ENCODE results near the gene TMEM117.

The TMEM117 gene

GRCh38 chr12:44046732-44047417 is 211.0 kb downstream of the TMEM117 start:
- no peaks in the 10 kb centered on the region for H4K20me1 ChIP-seq (ENCODE audit: insufficient read depth, low read length)
- TF ChIP-seq CTCF (IDR thresholded peaks at IDR 0.05; ENCODE audit: low read length), result no peak
- no peak for TF ChIP-seq EZH2 (IDR thresholded peaks at IDR 0.05; ENCODE audit: borderline replicate concordance, low read length)
- no peak overlapping the region for H3K4me3 ChIP-seq (ENCODE audit: low read depth, low read length, poor library complexity, severe bottlenecking)
- H3K4me2 ChIP-seq (ENCODE audit: low read length), result no peak overlapping the region
- no peak overlapping the region for H3K9ac ChIP-seq (ENCODE audit: low read length)
- no peak overlapping the region for H2AFZ ChIP-seq (ENCODE audit: low read length)
- H3F3A ChIP-seq (ENCODE audit: insufficient read depth, low read length), result no peaks in the 10 kb centered on the region
- no peak overlapping the region for H3K27ac ChIP-seq (ENCODE audit: low read depth, low read length, poor library complexity, severe bottlenecking)
- H3K36me3 ChIP-seq (ENCODE audit: insufficient read depth, low read length), result no peaks in the 10 kb centered on the region
- H3K9me2 ChIP-seq (ENCODE audit: low read depth, low read length), result no peaks in the 10 kb centered on the region
- no peaks in the 10 kb centered on the region for H3K9me3 ChIP-seq (ENCODE audit: low read length)
- H3K27me3 ChIP-seq (ENCODE audit: insufficient read depth, low read length), result no peaks in the 10 kb centered on the region
- no peaks in the 10 kb centered on the region for H3K4me1 ChIP-seq (ENCODE audit: insufficient read depth, low read length, severe bottlenecking)
- no peaks in the 10 kb centered on the region for H3K79me2 ChIP-seq (ENCODE audit: insufficient read depth, low read length)

- no peaks in the 10 kb centered on the region for H4K20me1 ChIP-seq (ENCODE audit: insufficient read depth, low read length)
- no peaks in the 10 kb centered on the region for H3K79me2 ChIP-seq (ENCODE audit: insufficient read depth, low read length)
- TF ChIP-seq CTCF (IDR thresholded peaks at IDR 0.05; ENCODE audit: low read length), result no peak
- TF ChIP-seq EZH2 (IDR thresholded peaks at IDR 0.05; ENCODE audit: borderline replicate concordance, low read length), result no peak
- H3K27ac ChIP-seq (ENCODE audit: low read depth, low read length, poor library complexity, severe bottlenecking), result no peak overlapping the region
- no peak overlapping the region for H2AFZ ChIP-seq (ENCODE audit: low read length)
- H3K4me1 ChIP-seq (ENCODE audit: insufficient read depth, low read length, severe bottlenecking), result no peaks in the 10 kb centered on the region
- H3K36me3 ChIP-seq (ENCODE audit: insufficient read depth, low read length), result no peaks in the 10 kb centered on the region
- H3K9me3 ChIP-seq (ENCODE audit: low read length), result no peaks in the 10 kb centered on the region
- no peak overlapping the region for H3K4me3 ChIP-seq (ENCODE audit: low read depth, low read length, poor library complexity, severe bottlenecking)
- no peaks in the 10 kb centered on the region for H3F3A ChIP-seq (ENCODE audit: insufficient read depth, low read length)
- H3K9ac ChIP-seq (ENCODE audit: low read length), result no peak overlapping the region
- H3K4me2 ChIP-seq (ENCODE audit: low read length), result no peak overlapping the region
- no peaks in the 10 kb centered on the region for H3K9me2 ChIP-seq (ENCODE audit: low read depth, low read length)
- no peaks in the 10 kb centered on the region for H3K27me3 ChIP-seq (ENCODE audit: insufficient read depth, low read length)
Observed at GRCh38 chr12:44052554-44052953, 216.7 kb downstream of the TMEM117 start.

- Histone ChIP-seq H3K27me3 (ENCODE audit: insufficient read depth, low read length) (no peaks in the 10 kb centered on the region), H3K4me1 (ENCODE audit: insufficient read depth, low read length, severe bottlenecking) (no peaks in the 10 kb centered on the region), H3K9me2 (ENCODE audit: low read depth, low read length) (no peaks in the 10 kb centered on the region), H3K79me2 (ENCODE audit: insufficient read depth, low read length) (no peaks in the 10 kb centered on the region), H4K20me1 (ENCODE audit: insufficient read depth, low read length) (no peaks in the 10 kb centered on the region), H3K36me3 (ENCODE audit: insufficient read depth, low read length) (no peaks in the 10 kb centered on the region), H3F3A (ENCODE audit: insufficient read depth, low read length) (no peaks in the 10 kb centered on the region), H3K4me2 (ENCODE audit: low read length) (no peak overlapping the region), H3K27ac (ENCODE audit: low read depth, low read length, poor library complexity, severe bottlenecking) (no peak overlapping the region), H3K4me3 (ENCODE audit: low read depth, low read length, poor library complexity, severe bottlenecking) (no peak overlapping the region), H3K9ac (ENCODE audit: low read length) (no peak overlapping the region), H2AFZ (ENCODE audit: low read length) (no peak overlapping the region), H3K9me3 (ENCODE audit: low read length) (no peaks in the 10 kb centered on the region)
- TF ChIP-seq EZH2 (IDR thresholded peaks at IDR 0.05; ENCODE audit: borderline replicate concordance, low read length) (no peak), CTCF (IDR thresholded peaks at IDR 0.05; ENCODE audit: low read length) (no peak)
Observed at GRCh38 chr12:44053549-44054127, 217.8 kb downstream of the TMEM117 start.

All from OCI-LY1 (cell line).